HG03175 (cell line): ENCODE measurements around the gene KRT24.

Experiments
- ATAC-seq: cut with Tn5 transposase; IDR thresholded peaks from one replicate; pipeline ENCODE4 v1.9.1; 2021; ENCODE audit warnings: mild to moderate bottlenecking, moderate library complexity; ENCODE audit not compliant: unreplicated experiment

KRT24 gene

GRCh38 chr17:40695874-40696472 lies 7.6 kb downstream of the KRT24 start:
- no peak for ATAC-seq

GRCh38 chr17:40694584-40694983 lies 9.0 kb downstream of the KRT24 start:
- no peak for ATAC-seq

- no peak for ATAC-seq
These were observed 16.4 kb downstream of the KRT24 start for GRCh38 chr17:40687106-40687505.

- ATAC-seq: no peak
These were observed 17.4 kb downstream of the KRT24 start for GRCh38 chr17:40686192-40686591.

GRCh38 chr17:40680998-40681397 lies 22.6 kb downstream of the KRT24 start:
- ATAC-seq: no peak

- no peak for ATAC-seq
These were observed 24.0 kb downstream of the KRT24 start for GRCh38 chr17:40679523-40679907.

- ATAC-seq: no peak
These were observed 24.5 kb downstream of the KRT24 start for GRCh38 chr17:40678902-40679522.

GRCh38 chr17:40675905-40676304 lies 27.6 kb downstream of the KRT24 start:
- ATAC-seq: no peak

GRCh38 chr17:40672654-40673053 lies 30.9 kb downstream of the KRT24 start:
- no peak for ATAC-seq

- no peak for ATAC-seq
These were observed 32.3 kb downstream of the KRT24 start for GRCh38 chr17:40671282-40671681.

- ATAC-seq: no peak
These were observed 37.2 kb downstream of the KRT24 start for GRCh38 chr17:40666331-40666730.

- ATAC-seq: no peak
These were observed 38.8 kb downstream of the KRT24 start, which contains the start of gene KRT222 for GRCh38 chr17:40664582-40665333. Gene KRT222 (minus strand): TSS chr17:40665177. CDS start chr17:40665099, 78 bp downstream.

GRCh38 chr17:40663252-40663651 lies 40.3 kb downstream of the KRT24 start:
- no peak for ATAC-seq

- no peak for ATAC-seq
These were observed 43.6 kb downstream of the KRT24 start for GRCh38 chr17:40659911-40660310.

- ATAC-seq: no peak
These were observed 45.2 kb downstream of the KRT24 start for GRCh38 chr17:40658396-40658795.

- ATAC-seq: no peak
These were observed 51.6 kb downstream of the KRT24 start for GRCh38 chr17:40651939-40652338.

- no peak for ATAC-seq
These were observed 55.1 kb downstream of the KRT24 start for GRCh38 chr17:40648384-40648968.
